NCI-H345 (cell line): ENCODE data around the gene ATG101.

Experiments used
- DNase-seq: peaks from one replicate; lab custom pipeline; 2025; lab: John Stamatoyannopoulos, UW

The ATG101 gene

DNA sequence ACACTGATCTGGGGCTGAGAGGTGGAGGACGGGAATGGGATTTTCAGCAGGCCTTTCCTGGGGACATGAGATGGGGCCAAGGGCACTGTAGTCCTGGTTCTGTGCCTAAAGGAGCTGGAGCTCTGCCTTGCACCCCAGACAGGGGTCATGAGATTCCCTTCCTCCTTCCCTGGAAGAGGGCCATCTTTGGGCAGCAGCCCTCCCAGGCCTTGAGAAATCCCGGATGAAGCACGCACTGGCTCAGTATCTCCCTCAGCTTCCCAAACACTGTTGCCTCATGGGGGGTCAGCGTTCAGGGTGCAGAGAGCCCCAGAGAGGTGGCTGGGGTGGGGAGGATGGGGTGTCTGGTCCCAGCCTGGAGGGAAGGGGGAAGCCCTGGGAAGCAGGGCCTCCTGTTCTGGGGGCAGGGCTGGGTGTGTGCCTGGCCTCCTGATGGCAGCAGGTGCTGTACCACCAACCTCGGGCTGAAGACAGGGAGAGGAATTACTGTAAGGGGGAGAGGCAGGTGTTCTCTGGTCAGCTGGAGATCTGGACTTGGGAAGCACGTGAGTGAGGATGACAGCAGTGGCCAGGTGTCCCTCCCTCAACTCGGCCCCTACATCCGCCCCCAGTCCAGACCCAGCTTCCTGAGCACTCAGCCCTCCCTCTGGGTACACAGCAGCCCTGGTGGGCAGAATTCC, 26.9 kb upstream of the ATG101 start:
- no peak for DNase-seq

DNA sequence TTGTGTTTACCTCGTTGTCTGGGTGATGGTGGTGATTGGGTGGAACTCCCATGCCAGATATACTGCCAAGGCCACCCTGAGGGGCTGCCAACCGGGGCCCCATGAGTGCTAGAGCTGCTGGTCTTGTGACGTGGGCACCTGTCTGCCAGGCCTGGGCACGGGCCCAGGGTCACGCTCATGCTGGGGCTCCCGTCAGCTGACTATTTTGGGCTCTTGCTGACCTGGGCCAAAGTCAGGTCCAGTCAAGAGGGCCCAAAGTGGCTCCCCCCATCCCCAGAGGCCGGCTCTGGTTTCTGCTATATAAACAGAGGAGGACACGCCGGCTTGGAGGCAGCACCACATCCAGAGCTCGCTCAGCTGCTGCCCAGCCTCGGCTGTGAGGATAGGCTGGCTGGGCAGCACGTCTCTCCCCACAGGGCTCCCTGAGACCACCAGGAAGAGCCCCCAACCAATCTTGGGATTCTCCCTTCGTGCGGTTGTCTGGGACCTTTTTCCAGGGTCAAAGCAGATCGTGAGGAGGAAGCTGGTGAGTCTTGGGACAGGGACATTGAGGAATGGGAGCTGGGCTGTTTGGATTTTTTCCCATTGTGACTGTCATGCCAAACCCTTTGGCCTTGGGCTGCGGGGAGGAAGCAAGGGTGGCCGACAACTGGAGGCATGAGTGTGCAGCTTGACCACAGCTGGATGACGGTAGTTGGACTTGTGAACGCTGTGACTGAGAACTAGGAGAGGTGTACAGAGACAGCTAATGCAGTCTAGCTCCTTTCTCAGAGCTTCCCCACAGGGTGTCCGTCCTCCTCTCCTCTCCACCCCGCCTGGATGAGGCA, 26.2 kb upstream of the ATG101 start:
- no peak for DNase-seq

DNA sequence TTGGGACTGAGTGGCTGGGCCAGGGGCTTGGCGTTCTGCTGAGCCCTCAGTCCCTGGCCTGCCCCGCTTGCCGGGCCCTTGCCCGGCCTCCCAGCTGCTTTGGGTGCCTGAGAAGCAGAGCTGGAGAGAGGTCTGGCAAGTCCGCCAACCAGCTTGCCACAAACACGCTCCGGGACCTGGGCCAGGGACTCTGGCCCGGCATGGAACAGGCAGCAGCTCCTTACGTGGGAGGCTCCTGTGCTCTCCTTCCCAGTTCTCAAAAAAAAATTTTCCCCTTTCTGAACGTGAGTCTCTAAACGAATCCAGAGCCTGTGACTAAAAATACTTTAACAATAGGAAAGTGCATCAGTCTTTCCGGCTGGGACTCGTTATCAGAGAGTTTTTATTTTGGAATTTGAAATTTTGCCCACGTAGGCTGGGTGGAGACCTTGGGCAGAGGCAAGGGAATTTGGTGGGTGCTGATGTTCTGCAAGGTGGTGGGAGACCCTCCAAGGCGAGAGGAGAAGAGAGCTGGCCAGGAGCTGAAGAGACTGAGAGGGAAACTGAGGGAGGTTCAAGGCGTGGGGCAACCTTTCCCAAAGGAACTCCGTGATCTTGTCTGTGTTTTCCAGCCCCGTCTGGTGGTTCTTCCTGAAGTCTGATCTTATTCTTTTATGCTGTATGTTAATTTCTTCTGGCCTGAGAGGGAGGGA, 25.3 kb upstream of the ATG101 start:
- no peak for DNase-seq

DNA sequence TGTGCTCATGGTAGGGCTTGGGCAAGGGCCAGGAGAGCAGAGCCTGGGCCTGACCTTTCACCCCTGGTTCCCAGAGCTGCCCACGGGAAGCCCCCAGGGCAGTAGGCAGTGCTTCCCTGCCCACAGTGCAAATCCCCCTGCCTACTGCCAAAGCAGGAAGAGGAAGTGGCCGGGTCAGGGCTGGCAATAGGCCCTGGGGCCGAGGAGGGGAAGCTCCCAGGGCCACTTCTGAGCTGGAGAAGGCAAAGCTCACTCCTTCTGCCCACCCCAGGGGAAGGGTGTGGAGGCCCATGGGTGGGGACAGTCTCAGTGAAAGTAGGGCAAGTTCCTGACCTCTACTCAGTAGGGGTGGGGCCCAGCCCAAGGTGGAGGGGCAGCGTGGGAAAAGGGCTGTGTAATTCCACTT, 24.0 kb upstream of the ATG101 start:
- no peak for DNase-seq

DNA sequence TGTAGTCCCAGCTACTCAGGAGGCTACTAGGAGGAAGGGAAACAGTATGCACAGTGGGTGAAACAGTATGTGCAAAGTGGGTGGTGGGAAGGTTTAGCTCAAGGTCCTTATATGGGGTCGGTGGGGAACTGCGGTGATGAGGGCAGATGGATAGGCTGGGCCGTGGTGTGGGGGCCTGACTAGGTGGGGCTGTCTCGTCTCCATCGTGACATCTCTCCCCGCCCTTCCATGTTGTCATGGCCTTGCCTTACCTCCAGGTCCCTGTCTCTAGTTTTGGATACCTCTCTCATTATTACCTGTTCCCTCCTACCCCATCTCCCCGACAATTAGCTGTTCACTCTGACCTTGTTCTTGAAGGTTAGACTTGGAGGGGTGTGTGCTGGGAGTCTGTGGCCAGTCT, 22.9 kb upstream of the ATG101 start:
- no peak for DNase-seq

DNA sequence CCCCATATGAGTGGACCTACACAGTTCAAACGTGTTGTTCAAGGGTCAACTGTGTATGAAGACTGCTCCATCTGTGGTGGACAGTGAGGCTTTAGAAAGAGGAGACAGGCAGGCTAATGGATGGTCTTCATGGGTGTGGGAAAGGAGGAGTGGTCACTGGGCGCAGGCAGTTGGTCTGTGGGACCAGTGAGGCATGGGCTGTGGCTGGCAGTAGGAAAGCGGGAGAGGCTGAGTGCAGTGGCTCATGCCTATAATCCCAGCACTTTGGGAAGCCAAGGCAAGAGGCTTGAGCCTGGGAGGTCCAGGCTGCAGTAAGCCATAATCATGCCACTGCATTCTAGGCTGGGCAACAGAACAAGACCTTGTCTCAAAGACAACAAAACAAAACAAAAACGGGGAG, 20.5 kb upstream of the ATG101 start:
- no peak for DNase-seq

DNA sequence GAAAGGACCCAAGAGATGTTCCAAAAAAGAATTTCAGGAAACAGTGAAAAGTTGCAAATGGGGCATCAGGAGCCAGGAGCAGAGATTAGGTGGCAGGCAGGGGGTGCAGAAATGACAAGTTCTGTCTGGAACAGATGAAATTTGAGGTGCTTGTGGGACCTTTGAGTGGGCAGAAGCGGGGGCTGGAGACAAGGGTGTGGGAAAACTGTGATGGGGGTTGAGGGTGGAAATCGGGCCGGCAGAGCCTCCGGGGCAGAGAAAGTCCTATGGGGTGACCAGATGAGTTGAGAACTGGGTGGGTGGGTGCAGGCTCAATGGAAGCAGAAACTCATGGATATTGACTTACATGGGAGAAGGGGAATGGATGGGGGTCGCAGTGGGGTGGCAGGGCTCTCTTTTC, 20.1 kb upstream of the ATG101 start:
- no peak for DNase-seq

DNA sequence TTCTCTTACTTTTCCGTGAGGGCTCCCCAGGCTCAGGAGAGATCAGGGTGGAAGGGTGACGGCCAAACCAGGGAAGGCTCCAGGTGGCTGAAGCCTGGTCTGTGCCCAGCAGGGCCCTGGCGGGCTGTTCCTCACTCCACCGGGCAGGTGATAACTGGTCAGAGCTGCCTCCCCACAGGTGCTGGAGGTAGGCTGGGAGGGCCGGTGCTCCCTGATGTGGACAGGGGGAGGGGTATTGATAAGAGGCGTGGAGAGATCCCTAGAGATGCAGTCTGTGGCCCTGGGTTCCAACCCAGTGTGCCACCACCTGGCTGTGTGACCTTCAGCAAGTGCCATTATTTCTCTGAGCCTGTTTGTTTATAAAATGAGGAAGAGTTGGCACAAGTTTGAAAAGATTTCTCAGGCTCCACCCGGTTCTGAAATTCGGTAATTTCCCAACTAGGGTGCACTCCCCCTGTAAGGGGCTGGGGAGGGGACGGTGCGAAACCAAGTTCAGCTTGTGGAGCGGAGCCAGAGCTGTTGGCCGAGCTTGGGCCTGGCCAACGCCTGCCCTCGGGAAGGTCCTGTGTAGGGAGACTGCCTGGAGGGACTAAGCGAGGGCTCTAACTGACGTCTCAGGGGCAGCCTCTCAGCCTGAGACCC, 19.5 kb upstream of the ATG101 start:
- no peak for DNase-seq

DNA sequence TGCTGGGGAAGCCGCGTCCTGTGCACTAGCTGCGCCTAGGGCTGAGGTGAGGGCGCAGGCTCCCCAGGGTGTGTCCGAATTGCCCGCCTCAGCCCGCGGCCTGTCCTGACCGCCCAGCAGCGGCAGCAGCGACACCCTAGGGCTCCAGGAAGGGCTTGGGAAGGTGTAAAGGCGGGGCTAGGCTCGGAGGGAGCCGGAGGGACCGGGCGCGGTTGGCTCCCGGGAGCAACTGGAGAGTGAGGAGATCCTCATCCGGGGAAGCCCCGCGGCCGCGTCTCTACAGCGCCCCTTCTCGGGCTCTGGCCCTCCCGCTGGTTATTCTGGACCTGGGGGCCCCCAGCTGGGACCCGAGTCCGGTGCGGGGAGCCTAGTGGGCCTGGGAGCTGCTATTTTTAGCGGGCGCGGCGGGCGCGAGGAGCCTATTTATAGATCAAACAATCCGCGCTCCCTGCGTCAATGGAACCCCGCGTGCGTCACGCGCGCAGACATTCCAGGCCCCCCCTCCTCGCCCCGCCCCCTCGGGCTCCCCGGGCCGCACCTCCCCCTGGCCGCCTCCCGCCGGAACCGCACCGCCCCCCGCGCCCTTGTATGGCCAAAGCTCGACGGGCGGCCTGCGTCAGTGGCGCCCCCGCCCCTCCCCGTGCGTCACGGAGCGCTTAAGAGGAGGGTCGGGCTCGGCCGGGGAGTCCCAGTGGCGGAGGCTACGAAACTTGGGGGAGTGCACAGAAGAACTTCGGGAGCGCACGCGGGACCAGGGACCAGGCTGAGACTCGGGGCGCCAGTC, 18.8 kb upstream of the ATG101 start, which contains the start of gene NR4A1:
Gene NR4A1 (plus strand): TSS at position 685 of the 784 bp plus-strand sequence. CDS start 2,887 bp downstream, outside the sequence.
- DNase-seq: peak; percentile 91

DNA sequence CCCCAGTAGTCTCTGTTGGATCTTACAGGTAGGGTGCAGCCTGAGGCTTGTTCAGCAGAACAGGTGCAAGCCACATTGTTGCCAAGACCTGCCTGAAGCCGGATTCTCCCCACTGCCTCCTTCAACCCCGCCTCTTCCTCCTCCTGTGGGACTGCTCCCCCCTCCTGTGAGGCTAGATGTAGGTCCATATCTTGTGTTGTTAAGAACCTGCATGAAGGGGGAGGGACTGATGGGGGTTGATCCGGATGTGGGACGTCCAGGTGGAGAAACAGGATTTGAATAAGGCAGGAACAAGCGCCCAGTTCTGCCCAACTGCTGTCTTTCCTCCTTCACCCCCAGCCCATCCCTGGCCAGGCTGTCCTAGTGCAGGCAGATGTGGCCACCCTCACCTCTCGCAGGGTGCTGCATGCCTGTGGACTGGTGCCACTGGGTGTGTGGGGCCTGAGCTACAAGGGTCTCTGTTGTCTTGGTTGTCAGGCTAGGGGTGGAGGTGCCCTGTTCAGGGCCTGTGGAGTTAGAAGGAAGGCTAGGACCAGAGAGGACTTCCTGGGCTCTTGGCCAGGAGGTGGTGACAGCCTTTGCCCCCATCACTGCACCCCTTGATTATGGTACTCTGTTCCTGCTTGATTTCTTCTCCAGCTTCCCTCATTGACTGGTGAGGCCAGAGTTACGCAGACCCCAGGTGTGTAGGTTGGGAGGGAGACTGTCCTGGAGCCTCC, 17.2 kb upstream of the ATG101 start:
- peak; percentile 22 for DNase-seq

DNA sequence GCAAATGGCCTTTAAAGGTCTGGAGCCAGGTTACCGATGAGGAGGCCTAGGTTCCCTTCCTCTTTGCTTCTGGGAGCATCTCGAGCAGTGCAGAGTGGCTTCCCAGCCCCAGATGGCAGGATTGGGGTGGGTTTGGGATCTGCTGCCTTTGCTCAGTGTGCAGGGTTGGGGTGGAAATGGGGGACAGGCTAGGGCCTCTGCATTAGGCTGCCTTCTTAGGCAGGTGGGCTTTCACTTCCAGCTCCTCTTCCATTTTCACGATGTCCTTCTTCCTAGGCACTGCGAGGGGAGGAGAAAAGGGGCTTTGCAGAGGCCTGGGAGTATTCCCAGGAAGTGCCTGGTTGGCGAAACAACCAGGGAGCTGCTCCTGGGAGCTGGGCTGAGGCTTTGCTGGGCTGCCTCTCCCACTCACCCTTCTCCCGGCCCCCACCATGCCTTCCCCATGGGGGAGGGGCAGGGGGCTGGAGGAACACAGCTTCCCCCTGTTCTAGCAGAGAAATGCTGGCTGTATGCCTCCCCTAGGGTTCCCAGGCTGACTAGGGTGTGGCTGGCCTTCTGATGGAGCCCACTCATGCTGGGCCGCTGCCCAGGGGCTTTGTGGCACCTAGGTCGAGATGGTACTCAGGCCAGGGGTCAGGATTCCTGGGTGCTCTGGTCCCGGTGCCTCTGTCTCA, 16.1 kb upstream of the ATG101 start:
- no peak for DNase-seq

DNA sequence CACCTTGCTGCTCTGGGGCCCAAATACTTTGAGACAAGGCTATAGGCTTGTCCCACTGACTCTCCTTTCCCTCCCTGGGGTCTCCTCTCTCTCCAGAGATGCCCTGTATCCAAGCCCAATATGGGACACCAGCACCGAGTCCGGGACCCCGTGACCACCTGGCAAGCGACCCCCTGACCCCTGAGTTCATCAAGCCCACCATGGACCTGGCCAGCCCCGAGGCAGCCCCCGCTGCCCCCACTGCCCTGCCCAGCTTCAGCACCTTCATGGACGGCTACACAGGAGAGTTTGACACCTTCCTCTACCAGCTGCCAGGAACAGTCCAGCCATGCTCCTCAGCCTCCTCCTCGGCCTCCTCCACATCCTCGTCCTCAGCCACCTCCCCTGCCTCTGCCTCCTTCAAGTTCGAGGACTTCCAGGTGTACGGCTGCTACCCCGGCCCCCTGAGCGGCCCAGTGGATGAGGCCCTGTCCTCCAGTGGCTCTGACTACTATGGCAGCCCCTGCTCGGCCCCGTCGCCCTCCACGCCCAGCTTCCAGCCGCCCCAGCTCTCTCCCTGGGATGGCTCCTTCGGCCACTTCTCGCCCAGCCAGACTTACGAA, 15.4 kb upstream of the ATG101 start:
- no peak for DNase-seq

DNA sequence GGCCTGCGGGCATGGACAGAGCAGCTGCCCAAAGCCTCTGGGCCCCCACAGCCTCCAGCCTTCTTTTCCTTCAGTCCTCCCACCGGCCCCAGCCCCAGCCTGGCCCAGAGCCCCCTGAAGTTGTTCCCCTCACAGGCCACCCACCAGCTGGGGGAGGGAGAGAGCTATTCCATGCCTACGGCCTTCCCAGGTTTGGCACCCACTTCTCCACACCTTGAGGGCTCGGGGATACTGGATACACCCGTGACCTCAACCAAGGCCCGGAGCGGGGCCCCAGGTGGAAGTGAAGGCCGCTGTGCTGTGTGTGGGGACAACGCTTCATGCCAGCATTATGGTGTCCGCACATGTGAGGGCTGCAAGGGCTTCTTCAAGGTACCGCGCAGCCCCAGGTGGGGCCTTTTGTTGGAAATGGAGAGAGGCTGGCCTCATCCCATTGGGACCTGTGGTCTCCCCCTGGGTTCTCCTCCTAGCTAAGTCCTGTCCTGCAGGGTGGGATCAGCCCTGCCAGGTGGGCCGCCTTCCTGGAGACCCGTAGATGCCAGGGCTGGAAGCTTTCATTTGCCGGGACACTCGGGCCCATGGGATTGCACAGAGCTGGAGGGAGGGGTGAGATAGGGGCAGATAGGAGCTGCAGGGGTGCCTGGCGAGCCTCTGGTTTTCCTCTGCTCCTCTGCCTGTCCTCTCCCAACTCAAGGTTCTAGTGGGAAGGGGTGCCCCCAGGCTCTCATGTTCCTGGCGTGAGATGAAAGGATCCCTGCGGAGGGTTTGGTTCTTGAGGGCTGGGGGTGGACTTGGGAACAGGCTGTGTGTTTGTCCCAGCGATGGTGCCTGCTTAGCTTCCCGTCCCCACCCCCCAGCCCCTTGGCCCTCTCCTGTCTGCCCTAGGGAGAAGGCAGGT, 14.7 kb upstream of the ATG101 start:
- DNase-seq: no peak

DNA sequence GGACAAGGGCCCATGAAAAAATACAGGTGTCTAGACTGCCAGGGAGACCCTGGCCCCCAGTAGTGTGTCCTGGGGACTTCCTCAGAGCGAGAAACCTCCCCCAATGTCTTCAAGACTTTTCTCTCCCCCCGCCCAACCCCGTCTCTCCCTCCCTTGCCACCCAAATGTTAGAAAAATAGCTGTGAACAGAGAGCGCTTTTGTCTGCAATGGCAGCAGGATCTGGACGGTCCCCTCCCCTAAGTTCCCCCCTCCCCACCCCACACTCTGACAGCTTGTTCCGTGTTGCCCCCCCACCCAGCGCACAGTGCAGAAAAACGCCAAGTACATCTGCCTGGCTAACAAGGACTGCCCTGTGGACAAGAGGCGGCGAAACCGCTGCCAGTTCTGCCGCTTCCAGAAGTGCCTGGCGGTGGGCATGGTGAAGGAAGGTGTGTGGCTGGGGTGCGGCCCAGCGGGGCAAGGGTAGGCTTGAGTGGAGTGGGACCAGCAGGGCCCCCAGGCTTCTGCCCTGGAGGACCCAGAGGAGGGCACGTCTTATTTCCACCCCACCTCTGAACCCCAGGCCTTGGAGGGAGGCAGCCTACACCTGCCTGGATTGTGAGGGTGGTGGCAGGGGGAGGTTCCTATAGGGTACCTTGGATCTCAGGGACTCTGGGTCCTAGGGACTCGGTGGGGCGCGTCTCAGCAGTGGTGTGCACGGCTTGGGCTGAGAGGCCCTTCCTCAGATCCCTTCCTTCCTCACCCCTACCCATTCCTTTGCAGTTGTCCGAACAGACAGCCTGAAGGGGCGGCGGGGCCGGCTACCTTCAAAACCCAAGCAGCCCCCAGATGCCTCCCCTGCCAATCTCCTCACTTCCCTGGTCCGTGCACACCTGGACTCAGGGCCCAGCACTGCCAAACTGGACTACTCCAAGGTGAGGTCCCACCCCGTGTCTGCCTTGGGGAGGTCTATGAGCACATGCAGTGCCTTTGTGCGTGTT, 13.8 kb upstream of the ATG101 start:
- DNase-seq: no peak

DNA sequence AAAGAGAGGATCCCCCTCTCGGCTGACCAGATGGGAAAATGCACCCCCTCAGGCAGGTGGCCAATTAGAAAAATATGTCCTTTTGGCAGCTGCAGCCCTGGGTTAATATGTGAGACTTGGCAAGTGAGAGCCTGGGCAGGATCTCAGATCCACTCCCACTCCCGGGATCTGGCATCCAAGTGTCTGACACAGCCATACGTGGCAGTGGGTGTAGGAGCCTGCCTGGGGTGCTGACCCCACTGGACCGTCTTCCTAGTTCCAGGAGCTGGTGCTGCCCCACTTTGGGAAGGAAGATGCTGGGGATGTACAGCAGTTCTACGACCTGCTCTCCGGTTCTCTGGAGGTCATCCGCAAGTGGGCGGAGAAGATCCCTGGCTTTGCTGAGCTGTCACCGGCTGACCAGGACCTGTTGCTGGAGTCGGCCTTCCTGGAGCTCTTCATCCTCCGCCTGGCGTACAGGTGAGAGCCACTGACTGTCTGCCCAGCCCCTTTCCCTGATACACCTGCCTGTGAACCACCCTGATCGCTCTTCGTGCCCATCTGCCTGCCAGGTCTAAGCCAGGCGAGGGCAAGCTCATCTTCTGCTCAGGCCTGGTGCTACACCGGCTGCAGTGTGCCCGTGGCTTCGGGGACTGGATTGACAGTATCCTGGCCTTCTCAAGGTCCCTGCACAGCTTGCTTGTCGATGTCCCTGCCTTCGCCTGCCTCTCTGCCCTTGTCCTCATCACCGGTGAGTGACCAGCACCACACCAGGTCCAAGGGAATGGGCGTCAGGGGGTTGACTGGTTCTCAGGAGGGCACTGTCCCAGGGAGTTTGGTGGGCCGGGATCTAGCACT, 12.8 kb upstream of the ATG101 start:
- no peak for DNase-seq
